IMR-90 (cell line): ENCODE measurements around the gene PRUNE2. TPM values are rescaled to one million over a fixed set of nuclear protein-coding genes. Genes with fewer than 3 reads are reported as not detected.

ENCODE experiments used
- ATAC-seq: fragments of 200-7000 bp; cut with Tn5 transposase; 2 replicates; pipeline ENCODE4 v1.9.1; 2020; ENCODE audit warnings: low read depth, mild to moderate bottlenecking, moderate library complexity
- BruUV-seq: library from RNA; stranded (reverse); fragments of 400-500 nt; replicated peaks from 2 replicates; lab custom pipeline; 2021; lab: Mats Ljungman, UMichigan
- CTCF ChIA-PET: fragments of 300-600 bp; formaldehyde crosslinking; extraction: SDS; loops from one replicate; lab custom pipeline; 2021; ENCODE audit warnings: antibody characterized with exemption; lab: Yijun Ruan, JAX
- POLR2A ChIA-PET: fragments of 300-600 bp; sonication (Branson Sonifier 250); formaldehyde crosslinking; loops from one replicate; lab custom pipeline; 2022; ENCODE audit warnings: antibody characterized with exemption; ENCODE audit not compliant: unreplicated experiment; lab: Charles Lee
- DNase-seq: peaks from one replicate; pipeline ENCODE4 v3.0.0; 2013
- H2AFZ ChIP-seq: replicated peaks from 2 replicates; pipeline ENCODE3; 2013; ENCODE audit warnings: low read length, mild to moderate bottlenecking; ENCODE audit not compliant: poor library complexity
- H2AK5ac ChIP-seq: 2 replicates; pipeline ENCODE4 v1.6.1; 2013; ENCODE audit warnings: low read depth, low read length, inconsistent platforms
- H2AK9ac ChIP-seq: replicated peaks from 2 replicates; pipeline ENCODE3; 2013; ENCODE audit warnings: mild to moderate bottlenecking, low read depth, low read length, moderate library complexity; ENCODE audit not compliant: poor library complexity
- H2BK120ac ChIP-seq: 2 replicates; pipeline ENCODE4 v1.6.1; 2013; ENCODE audit warnings: low read depth, low read length, inconsistent platforms
- H2BK15ac ChIP-seq: 3 replicates; pipeline ENCODE4 v1.6.1; 2013; ENCODE audit warnings: low read depth, low read length, inconsistent platforms
- H2BK20ac ChIP-seq: 2 replicates; pipeline ENCODE4 v1.6.1; 2013; ENCODE audit warnings: low read depth, mild to moderate bottlenecking, inconsistent platforms, low read length, moderate library complexity
- H2BK5ac ChIP-seq: 2 replicates; pipeline ENCODE4 v1.6.1; 2013; ENCODE audit warnings: mild to moderate bottlenecking, low read depth, low read length, inconsistent platforms; ENCODE audit not compliant: poor library complexity, severe bottlenecking
- H3K14ac ChIP-seq: replicated peaks from 2 replicates; pipeline ENCODE4 v1.6.1; 2013; ENCODE audit warnings: low read depth, low read length, inconsistent platforms
- H3K18ac ChIP-seq: 2 replicates; pipeline ENCODE4 v1.6.1; 2013; ENCODE audit warnings: low read depth, low read length, control low read depth
- H3K23ac ChIP-seq: 2 replicates; pipeline ENCODE4 v1.6.1; 2013; ENCODE audit warnings: low read depth, low read length, inconsistent platforms
- H3K27ac ChIP-seq: 2 replicates; pipeline ENCODE4 v1.5.1; 2013; ENCODE audit warnings: mild to moderate bottlenecking, control low read depth, low read length; ENCODE audit not compliant: insufficient read depth
- H3K27me3 ChIP-seq: 2 replicates; pipeline ENCODE4 v1.6.1; 2013; ENCODE audit warnings: low read length; ENCODE audit not compliant: control insufficient read depth, insufficient read depth
- H3K36me3 ChIP-seq: 2 replicates; pipeline ENCODE4 v1.6.1; 2013; ENCODE audit warnings: low read length, mixed read lengths; ENCODE audit not compliant: control insufficient read depth, insufficient read depth
- H3K4ac ChIP-seq: 2 replicates; pipeline ENCODE4 v1.6.1; 2013; ENCODE audit warnings: low read depth, low read length, inconsistent platforms
- H3K4me1 ChIP-seq: 2 replicates; pipeline ENCODE4 v1.6.1; 2013; ENCODE audit warnings: low read length, mixed read lengths; ENCODE audit not compliant: control insufficient read depth, insufficient read depth
- H3K4me2 ChIP-seq: 2 replicates; pipeline ENCODE4 v1.6.1; 2013; ENCODE audit warnings: low read depth, mild to moderate bottlenecking, control low read depth, low read length, moderate library complexity
- H3K4me3 ChIP-seq: 2 replicates; pipeline ENCODE4 v1.5.1; 2013; ENCODE audit warnings: low read depth, mild to moderate bottlenecking, control low read depth, low read length, moderate library complexity; ENCODE audit not compliant: insufficient read depth
- H3K56ac ChIP-seq: 2 replicates; pipeline ENCODE4 v1.6.1; 2013; ENCODE audit warnings: low read length, inconsistent platforms; ENCODE audit not compliant: insufficient read depth; ENCODE audit errors: extremely low read depth
- H3K79me1 ChIP-seq, 2 experiments: 2 replicates each; pipeline ENCODE4 v1.6.1; 2013; ENCODE audit warnings: low read length in 2 of 2, inconsistent platforms in 1 of 2, low read depth in 1 of 2
- H3K9ac ChIP-seq: 2 replicates; pipeline ENCODE4 v1.6.1; 2013; ENCODE audit warnings: low read depth, low read length, control low read depth
- H3K9me1 ChIP-seq: 2 replicates; pipeline ENCODE4 v1.6.1; 2013; ENCODE audit warnings: low read length, inconsistent platforms; ENCODE audit not compliant: insufficient read depth
- H3K9me3 ChIP-seq: 2 replicates; pipeline ENCODE4 v1.6.1; 2013; ENCODE audit warnings: low read length; ENCODE audit not compliant: control insufficient read depth, insufficient read depth
- H4K20me1 ChIP-seq: 2 replicates; pipeline ENCODE4 v1.6.1; 2013; ENCODE audit warnings: low read length, inconsistent platforms; ENCODE audit not compliant: insufficient read depth
- H4K5ac ChIP-seq: 2 replicates; pipeline ENCODE4 v1.6.1; 2013; ENCODE audit warnings: mild to moderate bottlenecking, low read depth, low read length, control low read depth
- H4K8ac ChIP-seq, 2 experiments: 2 replicates each; pipeline ENCODE4 v1.6.1; 2013; ENCODE audit warnings: low read depth in 2 of 2, low read length in 2 of 2, control low read depth in 1 of 2, inconsistent platforms in 1 of 2
- H4K91ac ChIP-seq: 2 replicates; pipeline ENCODE4 v1.6.1; 2013; ENCODE audit warnings: low read depth, low read length, inconsistent platforms; ENCODE audit not compliant: insufficient read depth
- BHLHE40 ChIP-seq: fragments of 150-350 bp; IDR thresholded peaks from 2 replicates; pipeline ENCODE4 v1.6.1; 2016; ENCODE audit warnings: mild to moderate bottlenecking, low read depth, low read length
- CEBPB ChIP-seq: IDR thresholded peaks from 2 replicates; pipeline ENCODE4 v1.6.1; 2012; ENCODE audit warnings: low read depth, low read length, improper control_type of control experiment
- CHD1 ChIP-seq: IDR thresholded peaks from 2 replicates; pipeline ENCODE4 v1.6.1; 2012; ENCODE audit warnings: low read depth, low read length, improper control_type of control experiment
- FOS ChIP-seq: fragments of 150-350 bp; IDR thresholded peaks from 2 replicates; pipeline ENCODE4 v1.6.1; 2016; ENCODE audit warnings: low read depth, low read length
- MAFK ChIP-seq: IDR thresholded peaks from 2 replicates; pipeline ENCODE4 v1.6.1; 2012; ENCODE audit warnings: low read depth, low read length, improper control_type of control experiment
- MAZ ChIP-seq: IDR thresholded peaks from 2 replicates; pipeline ENCODE4 v1.6.1; 2012; ENCODE audit warnings: low read depth, mild to moderate bottlenecking, low read length, improper control_type of control experiment, moderate library complexity, borderline replicate concordance
- MXI1 ChIP-seq: IDR thresholded peaks from 2 replicates; pipeline ENCODE4 v1.6.1; 2012; ENCODE audit warnings: low read depth, mild to moderate bottlenecking, low read length, moderate library complexity, borderline replicate concordance
- NFE2L2 ChIP-seq: fragments of 150-350 bp; IDR thresholded peaks from 2 replicates; pipeline ENCODE4 v1.6.1; 2016; ENCODE audit warnings: low read depth, mild to moderate bottlenecking, low read length
- POLR2A ChIP-seq: IDR thresholded peaks from 2 replicates; pipeline ENCODE4 v1.6.1; 2012; ENCODE audit warnings: mild to moderate bottlenecking, low read depth, low read length
- RAD21 ChIP-seq: IDR thresholded peaks from 2 replicates; pipeline ENCODE4 v1.6.1; 2012; ENCODE audit warnings: low read length, improper control_type of control experiment
- RCOR1 ChIP-seq: IDR thresholded peaks from 2 replicates; pipeline ENCODE4 v1.6.1; 2012; ENCODE audit warnings: mild to moderate bottlenecking, low read length, improper control_type of control experiment; ENCODE audit not compliant: insufficient replicate concordance
- RFX5 ChIP-seq: IDR thresholded peaks from 2 replicates; pipeline ENCODE4 v1.8.0; 2012; ENCODE audit warnings: low read depth, mild to moderate bottlenecking, low read length, moderate library complexity
- SMC3 ChIP-seq: fragments of 150-350 bp; IDR thresholded peaks from 2 replicates; pipeline ENCODE4 v1.6.1; 2016; ENCODE audit warnings: low read depth, mild to moderate bottlenecking, antibody characterized with exemption, low read length, moderate library complexity
- WGBS, 2 experiments: methylation state at CpG; one replicate each; pipeline versions ENCODE4 v1.1.5 to v1.1.7; 2013; ENCODE audit warnings: missing lambda C conversion rate in 2 of 2; ENCODE audit not compliant: insufficient read length in 1 of 2; ENCODE audit errors: extremely low coverage in 2 of 2; 5-methylcytosine and 5-hydroxymethylcytosine counted together
- dilution Hi-C: fragments of 300-500 bp; cut with HindIII; formaldehyde crosslinking; loops from one replicate; pipeline ENCODE4 v1.14.3; 2018; ENCODE audit warnings: low sequenced_read_pairs; ENCODE audit not compliant: unreplicated experiment
- in situ Hi-C: fragments of 300-500 bp; cut with MboI; formaldehyde crosslinking; loops from 3 replicates; pipeline ENCODE4 v1.14.3; 2019; ENCODE audit warnings: low sequenced_read_pairs, inconsistent platforms, mixed read lengths
- intact Hi-C: fragments of 100-400 bp; cut with micrococcal nuclease; formaldehyde crosslinking; loops from 2 replicates; pipeline ENCODE4 v1.10.0; 2022
- polyA plus RNA-seq, 3 experiments: library from polyadenylated mRNA; depleted of rRNA; stranded (reverse); fragments of >200 nt; gene quantifications; 2 replicates each; pipeline ENCODE4 v1.2.3, GENCODE V29; 2012; ENCODE audit warnings: low replicate concordance in 1 of 3
- total RNA-seq: library from RNA; depleted of rRNA; stranded (reverse); fragments of >200 nt; gene quantifications from 2 replicates; pipeline ENCODE4 v1.2.3, GENCODE V29; 2012
- TF ChIP-seq, protein P1 (sequence below): fragments of 150-350 bp; IDR thresholded peaks from 2 replicates; pipeline ENCODE4 v1.6.1; 2016; ENCODE audit warnings: low read depth, mild to moderate bottlenecking, low read length, moderate library complexity, borderline replicate concordance
- TF ChIP-seq, protein P2 (sequence below): conservative IDR thresholded peaks from 2 replicates; pipeline ENCODE4 v1.5.1; 2012; ENCODE audit warnings: mild to moderate bottlenecking, low read depth, low read length, improper control_type of control experiment
- TF ChIP-seq, protein P3 (sequence below): fragments of 150-350 bp; IDR thresholded peaks from 2 replicates; pipeline ENCODE4 v1.6.1; 2017; ENCODE audit warnings: mild to moderate bottlenecking, antibody characterized with exemption, low read length, low read depth

The PRUNE2 gene
- total and polyA plus RNA-seq, 2 of the 4 experiments (the other 2 are of a cell fraction): 0.70 to 1.6 TPM

DNA sequence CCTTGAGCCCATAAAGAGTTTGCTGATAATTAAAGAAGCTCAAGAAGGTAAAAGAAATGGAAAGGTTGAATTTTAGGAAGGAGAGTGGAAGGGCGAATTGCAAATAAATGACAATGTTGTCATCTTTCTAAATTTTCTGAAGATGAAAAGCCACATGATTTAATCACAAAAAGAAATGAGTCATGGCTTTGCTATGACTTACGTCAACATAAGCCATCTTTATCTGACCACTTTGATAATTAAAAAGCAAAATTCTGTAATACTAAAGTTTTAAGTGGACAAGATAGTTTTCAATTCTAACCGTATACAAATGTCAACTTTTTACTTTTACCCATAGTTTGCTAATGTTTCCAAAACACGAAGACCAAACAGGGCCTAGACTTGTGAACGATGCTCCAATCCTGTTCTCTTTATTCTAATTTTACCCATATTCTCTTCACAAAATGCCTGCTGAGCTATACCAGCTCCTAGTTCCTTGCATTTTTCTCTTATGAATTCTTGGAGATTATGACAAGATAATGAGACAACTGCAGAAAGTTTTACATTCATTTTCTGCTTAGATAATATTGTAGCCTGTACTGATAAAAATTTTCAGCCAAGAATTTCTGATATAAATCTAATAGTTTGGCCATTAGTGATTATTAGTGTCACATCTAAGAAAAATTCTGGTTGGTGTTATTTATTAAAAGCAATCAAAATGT is 21.8 kb upstream of the PRUNE2 start:
- no peak overlapping the region for H3K14ac ChIP-seq
- no peaks in the 10 kb centered on the region for H3K79me1 ChIP-seq
- dilution Hi-C loops: no loop called here
- no peaks in the 10 kb centered on the region for H3K9me3 ChIP-seq
- no peak overlapping the region for H3K56ac ChIP-seq
- ATAC-seq (no peak), DNase-seq (peak; percentile 31)
- BruUV-seq: no TSS peak
- H3K27me3 ChIP-seq: peaks cover 6% of the 10 kb centered on the region; the same call in 1 of the 2 replicates
- H3K4ac ChIP-seq: no peak overlapping the region
- H3K23ac ChIP-seq: no peak overlapping the region
- H2AK9ac ChIP-seq: no peak overlapping the region
- no peak overlapping the region for H2BK120ac ChIP-seq
- H3K36me3 ChIP-seq: no peaks in the 10 kb centered on the region
- no peak overlapping the region for H4K91ac ChIP-seq
- H3K18ac ChIP-seq: no peak overlapping the region
- no peak overlapping the region for H2BK15ac ChIP-seq
- 71 to 100% methylated on average over 1 to 2 of the region's 5 CpGs for WGBS, 2 experiments
- H4K20me1 ChIP-seq: no peaks in the 10 kb centered on the region
- H4K5ac ChIP-seq: no peak overlapping the region
- H2AFZ ChIP-seq: no peak overlapping the region
- in situ Hi-C loops: no loop called here
- H3K9me1 ChIP-seq: no peaks in the 10 kb centered on the region
- no peak overlapping the region for H2AK5ac ChIP-seq
- TF ChIP-seq, protein P1, sequence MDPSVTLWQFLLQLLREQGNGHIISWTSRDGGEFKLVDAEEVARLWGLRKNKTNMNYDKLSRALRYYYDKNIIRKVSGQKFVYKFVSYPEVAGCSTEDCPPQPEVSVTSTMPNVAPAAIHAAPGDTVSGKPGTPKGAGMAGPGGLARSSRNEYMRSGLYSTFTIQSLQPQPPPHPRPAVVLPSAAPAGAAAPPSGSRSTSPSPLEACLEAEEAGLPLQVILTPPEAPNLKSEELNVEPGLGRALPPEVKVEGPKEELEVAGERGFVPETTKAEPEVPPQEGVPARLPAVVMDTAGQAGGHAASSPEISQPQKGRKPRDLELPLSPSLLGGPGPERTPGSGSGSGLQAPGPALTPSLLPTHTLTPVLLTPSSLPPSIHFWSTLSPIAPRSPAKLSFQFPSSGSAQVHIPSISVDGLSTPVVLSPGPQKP: no peak
- TF ChIP-seq SMC3 (no peak), BHLHE40 (no peak), FOS (no peak; the same call in 1 of the 2 replicates), MAZ (no peak), CEBPB (no peak), MXI1 (no peak), MAFK (no peak), CHD1 (no peak), RAD21 (no peak), RFX5 (no peak), RCOR1 (no peak), NFE2L2 (no peak), POLR2A (no peak)
- TF ChIP-seq, protein P2, sequence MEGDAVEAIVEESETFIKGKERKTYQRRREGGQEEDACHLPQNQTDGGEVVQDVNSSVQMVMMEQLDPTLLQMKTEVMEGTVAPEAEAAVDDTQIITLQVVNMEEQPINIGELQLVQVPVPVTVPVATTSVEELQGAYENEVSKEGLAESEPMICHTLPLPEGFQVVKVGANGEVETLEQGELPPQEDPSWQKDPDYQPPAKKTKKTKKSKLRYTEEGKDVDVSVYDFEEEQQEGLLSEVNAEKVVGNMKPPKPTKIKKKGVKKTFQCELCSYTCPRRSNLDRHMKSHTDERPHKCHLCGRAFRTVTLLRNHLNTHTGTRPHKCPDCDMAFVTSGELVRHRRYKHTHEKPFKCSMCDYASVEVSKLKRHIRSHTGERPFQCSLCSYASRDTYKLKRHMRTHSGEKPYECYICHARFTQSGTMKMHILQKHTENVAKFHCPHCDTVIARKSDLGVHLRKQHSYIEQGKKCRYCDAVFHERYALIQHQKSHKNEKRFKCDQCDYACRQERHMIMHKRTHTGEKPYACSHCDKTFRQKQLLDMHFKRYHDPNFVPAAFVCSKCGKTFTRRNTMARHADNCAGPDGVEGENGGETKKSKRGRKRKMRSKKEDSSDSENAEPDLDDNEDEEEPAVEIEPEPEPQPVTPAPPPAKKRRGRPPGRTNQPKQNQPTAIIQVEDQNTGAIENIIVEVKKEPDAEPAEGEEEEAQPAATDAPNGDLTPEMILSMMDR: no peak
- TF ChIP-seq, protein P3, sequence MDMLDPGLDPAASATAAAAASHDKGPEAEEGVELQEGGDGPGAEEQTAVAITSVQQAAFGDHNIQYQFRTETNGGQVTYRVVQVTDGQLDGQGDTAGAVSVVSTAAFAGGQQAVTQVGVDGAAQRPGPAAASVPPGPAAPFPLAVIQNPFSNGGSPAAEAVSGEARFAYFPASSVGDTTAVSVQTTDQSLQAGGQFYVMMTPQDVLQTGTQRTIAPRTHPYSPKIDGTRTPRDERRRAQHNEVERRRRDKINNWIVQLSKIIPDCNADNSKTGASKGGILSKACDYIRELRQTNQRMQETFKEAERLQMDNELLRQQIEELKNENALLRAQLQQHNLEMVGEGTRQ: no peak
- POLR2A ChIA-PET: no interaction called here
- intact Hi-C loops: no loop called here
- peaks cover 4% of the 10 kb centered on the region for H3K4me1 ChIP-seq
- CTCF ChIA-PET: interaction anchor here (0.6 to 0.7 kb wide), 2 partner anchors 80 to 1683 kb away, joined by 4 to 6 read pairs; no protein-coding TSS in a partner anchor
- H4K8ac ChIP-seq: no peak overlapping the region
- H3K4me3 ChIP-seq: no peak overlapping the region
- no peak overlapping the region for H2BK20ac ChIP-seq
- H2BK5ac ChIP-seq: no peak overlapping the region
- H3K9ac ChIP-seq: no peak overlapping the region
- H3K4me2 ChIP-seq: no peak overlapping the region
- no peak overlapping the region for H3K27ac ChIP-seq
